Measurements from ENCODE around the gene GALNT13.

Gene GALNT13

GRCh38 chr2:154495455-154495868 is 623.7 kb downstream of the GALNT13 start:
- no peak for DNase-seq

DNA sequence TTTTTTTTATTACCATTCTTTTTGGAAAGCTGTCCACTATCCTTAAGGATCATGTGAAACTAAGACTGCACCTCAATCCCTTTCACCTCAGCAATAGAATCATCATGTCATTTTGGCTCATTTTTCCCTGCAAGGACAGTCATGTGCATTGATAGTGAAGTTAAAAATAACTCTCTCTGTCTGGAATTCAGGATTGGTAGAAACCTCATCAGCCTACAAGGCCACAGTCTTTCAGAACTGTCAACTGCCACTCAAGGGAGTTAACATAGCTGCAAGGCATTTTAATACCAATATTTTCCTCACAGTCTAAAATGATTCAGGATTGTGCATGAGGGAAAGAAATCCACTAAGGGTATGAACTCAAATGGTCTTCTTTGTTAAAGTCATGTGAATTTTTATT is 625.3 kb downstream of the GALNT13 start:
- no peak for DNase-seq

Data from NCI-H446 treated with DMSO at 0.1 percent for 48 hours (cell line).